Measurements from ENCODE around the gene ZNF488.

Gene ZNF488

GRCh38 chr10:47339186-47339735 is 44.8 kb downstream of the ZNF488 start:
- Histone ChIP-seq H3K27ac (no peak overlapping the region), H3K9me3 (ENCODE audit: low read depth, low read length) (no peaks in the 10 kb centered on the region), H3K4me3 (no peak overlapping the region), H3K9ac (ENCODE audit: insufficient read length) (no peak overlapping the region), H3K36me3 (ENCODE audit: insufficient read depth, low read length) (no peaks in the 10 kb centered on the region)
- no peak for TF ChIP-seq POLR2AphosphoS5 (IDR thresholded peaks at IDR 0.05; ENCODE audit: borderline replicate concordance, low read depth, low read length)
- TF ChIP-seq EZH2 (IDR thresholded peaks at IDR 0.05): no peak
- TF ChIP-seq FOXP2 (optimal IDR thresholded peaks at IDR 0.05; ENCODE audit: control extremely low read depth, extremely low read length, insufficient read depth): no peak
- DNase-seq (ENCODE audit: low read depth, low spot score): no peak

DNA sequence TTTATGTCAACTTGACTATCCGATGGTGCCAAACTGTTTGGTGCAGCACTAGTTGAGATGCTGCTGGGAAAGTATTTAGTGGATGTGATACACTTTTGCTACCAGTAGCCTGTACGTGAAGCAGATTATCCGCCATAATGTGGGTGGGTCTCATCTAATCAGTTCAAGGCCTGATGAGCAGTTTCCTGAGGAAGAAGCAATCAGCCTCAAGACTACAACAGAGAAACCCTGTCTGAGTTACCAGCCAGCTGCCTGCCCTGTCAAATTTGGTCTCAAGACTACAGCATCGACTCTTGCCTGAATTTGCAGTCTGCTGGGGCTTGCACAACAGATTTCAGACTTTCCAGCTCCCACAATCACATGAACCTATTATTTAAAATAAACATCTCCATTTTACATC is 46.8 kb downstream of the ZNF488 start:
- DNase-seq (ENCODE audit: low read depth, low spot score): no peak
- Histone ChIP-seq H3K36me3 (ENCODE audit: insufficient read depth, low read length) (no peaks in the 10 kb centered on the region), H3K9me3 (ENCODE audit: low read depth, low read length) (no peaks in the 10 kb centered on the region), H3K9ac (ENCODE audit: insufficient read length) (no peak overlapping the region), H3K4me3 (no peak overlapping the region), H3K27ac (no peak overlapping the region)
- TF ChIP-seq EZH2 (IDR thresholded peaks at IDR 0.05): no peak
- no peak for TF ChIP-seq FOXP2 (optimal IDR thresholded peaks at IDR 0.05; ENCODE audit: control extremely low read depth, extremely low read length, insufficient read depth)
- no peak for TF ChIP-seq POLR2AphosphoS5 (IDR thresholded peaks at IDR 0.05; ENCODE audit: borderline replicate concordance, low read depth, low read length)

- Histone ChIP-seq H3K27ac (no peak overlapping the region), H3K4me3 (no peak overlapping the region), H3K9ac (ENCODE audit: insufficient read length) (no peak overlapping the region), H3K36me3 (ENCODE audit: insufficient read depth, low read length) (no peaks in the 10 kb centered on the region), H3K9me3 (ENCODE audit: low read depth, low read length) (no peaks in the 10 kb centered on the region)
- TF ChIP-seq FOXP2 (optimal IDR thresholded peaks at IDR 0.05; ENCODE audit: control extremely low read depth, extremely low read length, insufficient read depth) (no peak), POLR2AphosphoS5 (IDR thresholded peaks at IDR 0.05; ENCODE audit: borderline replicate concordance, low read depth, low read length) (no peak), EZH2 (IDR thresholded peaks at IDR 0.05) (no peak)
- no peak for DNase-seq (ENCODE audit: low read depth, low spot score)
Measured at GRCh38 chr10:47336387-47337134, 47.5 kb downstream of the ZNF488 start.

GRCh38 chr10:47335906-47336305 is 48.2 kb downstream of the ZNF488 start:
- DNase-seq (ENCODE audit: low read depth, low spot score): no peak
- no peaks in the 10 kb centered on the region for H3K9me3 ChIP-seq (ENCODE audit: low read depth, low read length)
- H3K27ac ChIP-seq: no peak overlapping the region
- no peak for TF ChIP-seq FOXP2 (optimal IDR thresholded peaks at IDR 0.05; ENCODE audit: control extremely low read depth, extremely low read length, insufficient read depth)
- TF ChIP-seq POLR2AphosphoS5 (IDR thresholded peaks at IDR 0.05; ENCODE audit: borderline replicate concordance, low read depth, low read length): no peak
- TF ChIP-seq EZH2 (IDR thresholded peaks at IDR 0.05): no peak
- H3K4me3 ChIP-seq: no peak overlapping the region
- no peaks in the 10 kb centered on the region for H3K36me3 ChIP-seq (ENCODE audit: insufficient read depth, low read length)
- H3K9ac ChIP-seq (ENCODE audit: insufficient read length): no peak overlapping the region

DNA sequence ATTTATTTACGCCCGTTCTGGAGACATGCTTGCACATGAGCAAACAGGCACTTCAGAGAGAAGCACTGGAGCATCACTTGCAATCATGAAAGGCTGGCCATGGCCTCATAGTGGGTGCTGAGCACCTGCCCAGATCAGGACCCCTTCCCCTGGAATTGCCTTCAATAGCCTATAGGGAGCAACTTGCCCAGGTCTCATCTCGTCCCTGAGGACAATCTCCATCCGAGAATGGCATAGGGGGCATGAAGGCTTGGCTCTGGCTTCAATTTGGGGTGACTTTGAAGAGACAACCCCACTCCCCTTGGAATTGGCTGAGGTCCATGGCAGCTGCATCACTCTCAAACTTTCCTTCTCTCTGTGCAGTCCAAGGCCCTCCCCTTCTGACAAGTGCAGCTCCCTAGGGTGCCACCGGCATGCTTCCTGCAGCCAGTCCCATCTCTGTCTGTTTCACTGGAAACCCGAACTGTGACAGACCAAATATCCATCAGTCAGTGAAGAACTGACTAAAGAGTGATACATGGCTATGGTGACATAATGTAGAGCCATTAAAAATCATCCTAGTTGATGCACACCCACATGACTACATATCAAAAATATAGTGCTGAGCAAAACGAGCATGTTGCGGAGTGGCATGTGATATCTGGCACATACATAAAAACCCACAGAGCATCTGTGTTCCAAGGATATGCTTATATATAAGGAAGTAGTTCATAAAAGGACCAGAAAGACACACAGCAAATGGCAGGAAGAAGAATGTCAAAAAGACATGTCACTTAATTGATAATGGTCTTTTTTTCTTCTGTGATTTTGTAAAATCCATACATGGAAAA is 49.4 kb downstream of the ZNF488 start:
- no peak overlapping the region for H3K27ac ChIP-seq
- H3K9me3 ChIP-seq (ENCODE audit: low read depth, low read length): no peaks in the 10 kb centered on the region
- DNase-seq (ENCODE audit: low read depth, low spot score): no peak
- H3K4me3 ChIP-seq: no peak overlapping the region
- TF ChIP-seq EZH2 (IDR thresholded peaks at IDR 0.05) (no peak), FOXP2 (optimal IDR thresholded peaks at IDR 0.05; ENCODE audit: control extremely low read depth, extremely low read length, insufficient read depth) (no peak), POLR2AphosphoS5 (IDR thresholded peaks at IDR 0.05; ENCODE audit: borderline replicate concordance, low read depth, low read length) (no peak)
- no peak overlapping the region for H3K9ac ChIP-seq (ENCODE audit: insufficient read length)
- no peaks in the 10 kb centered on the region for H3K36me3 ChIP-seq (ENCODE audit: insufficient read depth, low read length)

DNA sequence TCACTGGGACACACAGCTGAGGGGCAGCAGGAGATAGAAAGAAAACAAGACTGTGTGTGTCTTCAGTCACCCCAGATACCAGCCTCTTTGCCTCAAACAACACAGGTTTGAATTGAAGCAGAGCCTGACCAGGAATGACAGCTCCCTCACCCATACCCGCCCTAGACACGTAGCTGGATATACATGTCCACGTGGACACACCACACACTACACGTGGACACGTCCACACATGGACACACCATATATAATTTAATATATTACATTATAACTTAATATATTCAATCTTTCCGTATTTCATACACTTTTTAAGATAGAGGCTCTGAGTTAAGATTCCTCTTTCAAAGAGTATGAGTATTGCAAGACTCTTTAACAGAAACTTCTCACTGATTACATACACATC is 50.6 kb downstream of the ZNF488 start:
- no peaks in the 10 kb centered on the region for H3K9me3 ChIP-seq (ENCODE audit: low read depth, low read length)
- no peak for DNase-seq (ENCODE audit: low read depth, low spot score)
- H3K27ac ChIP-seq: no peak overlapping the region
- H3K4me3 ChIP-seq: no peak overlapping the region
- TF ChIP-seq POLR2AphosphoS5 (IDR thresholded peaks at IDR 0.05; ENCODE audit: borderline replicate concordance, low read depth, low read length) (no peak), FOXP2 (optimal IDR thresholded peaks at IDR 0.05; ENCODE audit: control extremely low read depth, extremely low read length, insufficient read depth) (no peak), EZH2 (IDR thresholded peaks at IDR 0.05) (no peak)
- no peak overlapping the region for H3K9ac ChIP-seq (ENCODE audit: insufficient read length)
- no peaks in the 10 kb centered on the region for H3K36me3 ChIP-seq (ENCODE audit: insufficient read depth, low read length)

GRCh38 chr10:47332946-47333345 is 51.1 kb downstream of the ZNF488 start:
- no peak for DNase-seq (ENCODE audit: low read depth, low spot score)
- no peak overlapping the region for H3K9ac ChIP-seq (ENCODE audit: insufficient read length)
- no peaks in the 10 kb centered on the region for H3K9me3 ChIP-seq (ENCODE audit: low read depth, low read length)
- TF ChIP-seq FOXP2 (optimal IDR thresholded peaks at IDR 0.05; ENCODE audit: control extremely low read depth, extremely low read length, insufficient read depth) (no peak), EZH2 (IDR thresholded peaks at IDR 0.05) (no peak), POLR2AphosphoS5 (IDR thresholded peaks at IDR 0.05; ENCODE audit: borderline replicate concordance, low read depth, low read length) (no peak)
- H3K27ac ChIP-seq: no peak overlapping the region
- no peaks in the 10 kb centered on the region for H3K36me3 ChIP-seq (ENCODE audit: insufficient read depth, low read length)
- no peak overlapping the region for H3K4me3 ChIP-seq

DNA sequence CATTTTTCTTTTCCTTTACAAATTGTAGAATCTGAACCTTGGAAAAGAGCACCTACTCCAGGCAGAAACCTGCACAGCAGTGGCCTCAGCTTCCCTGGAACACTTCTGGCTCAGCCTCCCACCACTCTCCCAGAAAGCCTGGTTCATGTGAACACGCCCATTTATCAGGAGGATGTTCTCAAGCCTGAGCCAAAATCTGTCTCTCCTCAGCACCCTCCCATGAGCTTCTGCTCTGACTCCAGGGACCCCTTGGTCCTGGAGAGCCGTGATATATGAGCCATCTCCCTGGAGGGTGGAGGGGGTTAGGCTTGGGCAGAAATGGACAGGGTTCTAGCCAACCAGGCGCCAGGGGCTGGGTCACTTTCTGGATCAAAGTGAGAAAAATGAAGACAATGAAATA is 51.7 kb downstream of the ZNF488 start:
- H3K9me3 ChIP-seq (ENCODE audit: low read depth, low read length): no peaks in the 10 kb centered on the region
- no peak overlapping the region for H3K9ac ChIP-seq (ENCODE audit: insufficient read length)
- H3K4me3 ChIP-seq: no peak overlapping the region
- H3K36me3 ChIP-seq (ENCODE audit: insufficient read depth, low read length): no peaks in the 10 kb centered on the region
- no peak overlapping the region for H3K27ac ChIP-seq
- TF ChIP-seq EZH2 (IDR thresholded peaks at IDR 0.05): no peak
- no peak for TF ChIP-seq POLR2AphosphoS5 (IDR thresholded peaks at IDR 0.05; ENCODE audit: borderline replicate concordance, low read depth, low read length)
- no peak for TF ChIP-seq FOXP2 (optimal IDR thresholded peaks at IDR 0.05; ENCODE audit: control extremely low read depth, extremely low read length, insufficient read depth)
- no peak for DNase-seq (ENCODE audit: low read depth, low spot score)

Data from SK-N-MC (cell line).